Mammary epithelial cell (primary cell): ENCODE data around the gene SEMA6A.

Experiments used
- CTCF ChIP-seq, 2 donors: IDR thresholded peaks in 1 of 2; conservative IDR thresholded peaks in 1 of 2; 2 replicates each; pipeline ENCODE4 v1.5.1; 2011 to 2012; ENCODE audit warnings: inconsistent platforms in 2 of 2, low read length in 2 of 2, mild to moderate bottlenecking in 2 of 2, control low read depth in 1 of 2, low read depth in 1 of 2; ENCODE audit not compliant: insufficient read depth in 1 of 2; ENCODE audit errors: extremely low read depth in 1 of 2
- EZH2 ChIP-seq: IDR thresholded peaks from 2 replicates; pipeline ENCODE4 v1.6.1; 2012; ENCODE audit warnings: low read length, inconsistent platforms, borderline replicate concordance

- TF ChIP-seq CTCF (conservative IDR thresholded peaks at IDR 0.05 in 1 of 2, IDR thresholded peaks at IDR 0.05 in 1 of 2; ENCODE audit: extremely low read depth in 1 of 2, insufficient read depth in 1 of 2, low read depth in 1 of 2, low read length in 2 of 2) (no peak), EZH2 (no peak)
Measured at GRCh38 chr5:116509483-116510244, 65.0 kb downstream of the SEMA6A start.
